Trophoblast cell (in vitro differentiated cells and primary cell): ENCODE data around the gene SLIT3.
A peak's percentile ranks its signal among the peaks of the same experiment; 100 is the strongest.

Source experiments
- DNase-seq, 2 donors: peaks; one replicate each; pipeline ENCODE4 v3.0.0-alpha.2; 2016
- H2AFZ ChIP-seq: 2 replicates; pipeline ENCODE4 v1.6.1; 2013; ENCODE audit warnings: low read length, moderate library complexity, mild to moderate bottlenecking; ENCODE audit not compliant: insufficient read depth, poor library complexity
- H2AK5ac ChIP-seq: 2 replicates; pipeline ENCODE4 v1.6.1; 2013; ENCODE audit warnings: mild to moderate bottlenecking, low read length
- H2BK120ac ChIP-seq: 2 replicates; pipeline ENCODE4 v1.6.1; 2013; ENCODE audit warnings: low read length, mild to moderate bottlenecking, moderate library complexity; ENCODE audit not compliant: insufficient read depth, poor library complexity
- H2BK12ac ChIP-seq: 2 replicates; pipeline ENCODE4 v1.6.1; 2013; ENCODE audit warnings: mild to moderate bottlenecking, low read length, moderate library complexity
- H2BK5ac ChIP-seq: 2 replicates; pipeline ENCODE4 v1.6.1; 2013; ENCODE audit warnings: low read length, low read depth, moderate library complexity, mild to moderate bottlenecking; ENCODE audit not compliant: poor library complexity
- H3K14ac ChIP-seq: 2 replicates; pipeline ENCODE4 v1.6.1; 2013; ENCODE audit warnings: mild to moderate bottlenecking, low read length
- H3K18ac ChIP-seq: 2 replicates; pipeline ENCODE4 v1.6.1; 2013; ENCODE audit warnings: mild to moderate bottlenecking, low read length
- H3K23ac ChIP-seq: 2 replicates; pipeline ENCODE4 v1.6.1; 2013; ENCODE audit warnings: low read length
- H3K27ac ChIP-seq: 2 replicates; pipeline ENCODE4 v1.5.1; 2013; ENCODE audit warnings: low read depth, mild to moderate bottlenecking, inconsistent platforms, low read length, moderate library complexity
- H3K27me3 ChIP-seq: 2 replicates; pipeline ENCODE4 v1.6.1; 2013; ENCODE audit warnings: inconsistent platforms, mild to moderate bottlenecking, low read length, moderate library complexity; ENCODE audit not compliant: insufficient read depth
- H3K36me3 ChIP-seq, 2 experiments: 1 replicate in 1 of 2; 2 replicates in 1 of 2; pipeline ENCODE4 v1.6.1; 2013; ENCODE audit warnings: low read length in 2 of 2, mild to moderate bottlenecking in 2 of 2, moderate library complexity in 1 of 2; ENCODE audit not compliant: insufficient read depth in 2 of 2, control insufficient read depth in 1 of 2
- H3K4ac ChIP-seq: 2 replicates; pipeline ENCODE4 v1.6.1; 2013; ENCODE audit warnings: low read depth, mild to moderate bottlenecking, low read length, moderate library complexity
- H3K4me1 ChIP-seq, 2 experiments: 1 replicate in 1 of 2; 2 replicates in 1 of 2; pipeline ENCODE4 v1.6.1; 2013; ENCODE audit warnings: low read length in 2 of 2, mild to moderate bottlenecking in 2 of 2, moderate library complexity in 1 of 2; ENCODE audit not compliant: insufficient read depth in 2 of 2, control insufficient read depth in 1 of 2
- H3K4me2 ChIP-seq: 2 replicates; pipeline ENCODE4 v1.6.1; 2013; ENCODE audit warnings: inconsistent platforms, mild to moderate bottlenecking, low read length, moderate library complexity
- H3K4me3 ChIP-seq: 2 replicates; pipeline ENCODE4 v1.5.1; 2013; ENCODE audit warnings: mild to moderate bottlenecking, low read depth, low read length, inconsistent platforms
- H3K79me1 ChIP-seq: one replicate; pipeline ENCODE4 v1.6.1; 2013; ENCODE audit warnings: low read length
- H3K79me2 ChIP-seq: 2 replicates; pipeline ENCODE4 v1.6.1; 2013; ENCODE audit warnings: low read length, mild to moderate bottlenecking; ENCODE audit not compliant: control insufficient read depth, insufficient read depth, poor library complexity
- H3K9ac ChIP-seq: 2 replicates; pipeline ENCODE4 v1.6.1; 2013; ENCODE audit warnings: mild to moderate bottlenecking, low read length
- H3K9me3 ChIP-seq: 2 replicates; pipeline ENCODE4 v1.6.1; 2013; ENCODE audit warnings: low read depth, mild to moderate bottlenecking, control low read depth, inconsistent platforms, low read length; ENCODE audit not compliant: insufficient read depth
- H4K12ac ChIP-seq: 2 replicates; pipeline ENCODE4 v1.6.1; 2013; ENCODE audit warnings: low read depth, mild to moderate bottlenecking, low read length, moderate library complexity
- H4K8ac ChIP-seq: 2 replicates; pipeline ENCODE4 v1.6.1; 2013; ENCODE audit warnings: low read depth, mild to moderate bottlenecking, low read length, moderate library complexity
- H4K91ac ChIP-seq: one replicate; pipeline ENCODE4 v1.6.1; 2013; ENCODE audit warnings: low read depth, mild to moderate bottlenecking, low read length, moderate library complexity
- WGBS: extraction: QIAGEN DNeasy Blood & Tissue Kit; methylation state at CpG from one replicate; pipeline ENCODE4 v1.1.7; 2013; ENCODE audit warnings: missing lambda C conversion rate; ENCODE audit not compliant: insufficient read length, insufficient coverage; ENCODE audit errors: extremely low coverage; 5-methylcytosine and 5-hydroxymethylcytosine counted together

The SLIT3 gene

GRCh38 chr5:168648576-168648975 lies 652.4 kb downstream of the SLIT3 start:
- Histone ChIP-seq H2BK5ac (no peak overlapping the region), H3K79me1 (no peaks in the 10 kb centered on the region), H3K27ac (no peak overlapping the region), H2AFZ (no peak overlapping the region), H3K14ac (no peak overlapping the region), H2AK5ac (no peak overlapping the region), H3K18ac (no peak overlapping the region), H2BK12ac (no peak overlapping the region), H3K9ac (no peak overlapping the region), H3K4me3 (no peak overlapping the region), H2BK120ac (no peak overlapping the region), H3K4me2 (no peak overlapping the region), H3K23ac (no peak overlapping the region), H3K79me2 (no peaks in the 10 kb centered on the region), H3K9me3 (no peaks in the 10 kb centered on the region), H3K4me1 (peaks cover 0 to 2% of the 10 kb centered on the region in 2 experiments), H4K91ac (no peak overlapping the region), H3K36me3 (no peaks in the 10 kb centered on the region), H3K27me3 (no peaks in the 10 kb centered on the region), H3K4ac (no peak overlapping the region), H4K8ac (no peak overlapping the region), H4K12ac (no peak overlapping the region)
- DNase-seq = no peak
- no CpG with 5 or more reads among the region's 1 CpG for WGBS

DNA sequence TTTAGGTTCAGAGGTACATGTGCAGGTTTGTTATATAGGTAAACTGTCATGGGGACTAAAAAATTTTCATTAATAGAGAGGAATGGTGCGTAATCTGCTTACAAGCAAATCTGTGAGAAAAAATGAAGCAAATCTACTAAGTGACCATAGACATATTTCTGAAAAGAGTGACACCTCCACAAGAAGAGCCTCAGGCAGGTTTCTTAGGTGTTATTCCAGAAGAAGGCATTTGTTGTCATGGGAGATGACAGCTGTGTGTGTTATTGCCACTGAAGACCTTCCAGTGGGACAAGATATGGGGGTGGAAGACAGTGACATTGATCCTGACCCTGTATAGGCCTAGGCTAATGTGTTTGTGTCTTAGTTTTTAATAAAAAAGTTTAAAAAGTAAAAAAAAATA lies 652.9 kb downstream of the SLIT3 start:
- H3K4me3 ChIP-seq = no peak overlapping the region
- H3K9ac ChIP-seq = no peak overlapping the region
- no peak overlapping the region for H4K12ac ChIP-seq
- peak; percentile 75 to 90 for DNase-seq
- no peak overlapping the region for H3K4me2 ChIP-seq
- no peaks in the 10 kb centered on the region for H3K79me1 ChIP-seq
- no peak overlapping the region for H3K14ac ChIP-seq
- H3K27ac ChIP-seq = no peak overlapping the region
- H2BK12ac ChIP-seq = no peak overlapping the region
- no peak overlapping the region for H2AFZ ChIP-seq
- no peak overlapping the region for H2BK5ac ChIP-seq
- no peaks in the 10 kb centered on the region for H3K36me3 ChIP-seq
- H4K91ac ChIP-seq = no peak overlapping the region
- H3K23ac ChIP-seq = no peak overlapping the region
- H2AK5ac ChIP-seq = no peak overlapping the region
- H3K4me1 ChIP-seq = no peaks in the 10 kb centered on the region
- no peak overlapping the region for H3K18ac ChIP-seq
- H3K9me3 ChIP-seq = no peaks in the 10 kb centered on the region
- no peaks in the 10 kb centered on the region for H3K27me3 ChIP-seq
- no CpG with 5 or more reads among the region's 1 CpG for WGBS
- H2BK120ac ChIP-seq = no peak overlapping the region
- no peak overlapping the region for H3K4ac ChIP-seq
- no peaks in the 10 kb centered on the region for H3K79me2 ChIP-seq
- no peak overlapping the region for H4K8ac ChIP-seq

- Histone ChIP-seq H3K9ac (no peak overlapping the region), H3K79me1 (no peaks in the 10 kb centered on the region), H2BK120ac (no peak overlapping the region), H3K23ac (no peak overlapping the region), H3K4me3 (no peak overlapping the region), H4K91ac (no peak overlapping the region), H3K4me2 (no peak overlapping the region), H3K18ac (no peak overlapping the region), H3K27me3 (no peaks in the 10 kb centered on the region), H4K8ac (no peak overlapping the region), H3K9me3 (no peaks in the 10 kb centered on the region), H3K14ac (no peak overlapping the region), H3K36me3 (no peaks in the 10 kb centered on the region), H3K4me1 (no peaks in the 10 kb centered on the region), H2AK5ac (no peak overlapping the region), H2AFZ (no peak overlapping the region), H2BK5ac (no peak overlapping the region), H4K12ac (no peak overlapping the region), H3K27ac (no peak overlapping the region), H3K4ac (no peak overlapping the region), H3K79me2 (no peaks in the 10 kb centered on the region), H2BK12ac (no peak overlapping the region)
- peak; percentile 88 to 98 for DNase-seq
Observed at GRCh38 chr5:168647083-168647482, 653.9 kb downstream of the SLIT3 start.

DNA sequence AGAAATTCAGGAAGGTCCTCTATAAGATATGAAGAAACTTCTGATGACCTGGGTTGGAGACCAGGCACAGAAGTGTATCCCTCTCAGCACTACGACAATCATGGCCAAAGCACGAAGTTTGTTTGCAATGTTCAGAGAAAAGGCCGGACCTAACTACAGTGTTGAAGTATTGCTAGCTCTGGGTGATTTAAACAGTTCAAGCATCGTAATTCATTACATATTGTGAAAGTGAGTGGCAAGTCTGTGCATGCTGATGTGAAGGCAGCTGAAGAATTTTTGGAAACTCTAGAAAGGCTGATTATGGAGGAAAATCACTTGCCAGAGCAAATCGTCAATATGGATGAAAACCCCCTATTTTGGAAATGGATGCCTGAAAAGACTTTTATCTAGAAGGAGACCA lies 654.6 kb downstream of the SLIT3 start:
- Histone ChIP-seq H3K9me3 (no peaks in the 10 kb centered on the region), H2BK5ac (no peak overlapping the region), H3K14ac (no peak overlapping the region), H2BK120ac (no peak overlapping the region), H2BK12ac (no peak overlapping the region), H3K23ac (no peak overlapping the region), H3K4me3 (no peak overlapping the region), H3K9ac (no peak overlapping the region), H3K18ac (no peak overlapping the region), H3K4ac (no peak overlapping the region), H3K27me3 (no peaks in the 10 kb centered on the region), H4K12ac (no peak overlapping the region), H3K79me1 (no peaks in the 10 kb centered on the region), H4K91ac (no peak overlapping the region), H3K4me2 (no peak overlapping the region), H2AFZ (no peak overlapping the region), H3K27ac (no peak overlapping the region), H3K79me2 (no peaks in the 10 kb centered on the region), H3K36me3 (no peaks in the 10 kb centered on the region), H3K4me1 (no peaks in the 10 kb centered on the region), H2AK5ac (no peak overlapping the region), H4K8ac (no peak overlapping the region)
- DNase-seq = peak; percentile 13 to 53
- no CpG with 5 or more reads among the region's 5 CpGs for WGBS
